HFFc6 (cell line): ENCODE results near the gene KRTAP10-5. TPM values are rescaled to one million over a fixed set of nuclear protein-coding genes. Genes with fewer than 3 reads are reported as not detected.
"Not testable (repeated sequence)": the region's sequence is repeated elsewhere in the genome, so short reads cannot be mapped to it uniquely, and the experiment has no call there.

Experiments
- DNase-seq: peaks from one replicate; pipeline ENCODE4 v3.0.0-alpha.2; 2018
- H3K27ac Mint-ChIP-seq: 2 replicates; pipeline ENCODE4 v1.8.0; 2020; ENCODE audit warnings: mild to moderate bottlenecking, mixed read lengths
- H3K27me3 Mint-ChIP-seq: 2 replicates; pipeline ENCODE4 v1.8.0; 2021; ENCODE audit warnings: mild to moderate bottlenecking, moderate library complexity, mixed read lengths; ENCODE audit not compliant: insufficient read depth
- H3K36me3 Mint-ChIP-seq: 2 replicates; pipeline ENCODE4 v1.8.0; 2021; ENCODE audit warnings: low read depth, mixed read lengths
- H3K4me1 Mint-ChIP-seq: 2 replicates; pipeline ENCODE4 v1.8.0; 2020; ENCODE audit warnings: low read depth, mixed read lengths
- H3K4me3 Mint-ChIP-seq: 2 replicates; pipeline ENCODE4 v1.8.0; 2020; ENCODE audit warnings: mild to moderate bottlenecking, moderate library complexity, mixed read lengths
- H3K9me3 Mint-ChIP-seq: 2 replicates; pipeline ENCODE4 v1.8.0; 2020; ENCODE audit warnings: mild to moderate bottlenecking, mixed read lengths
- total RNA-seq, 6 experiments: library from RNA; stranded (reverse); fragmentation: NEBNext Ultra II Directional; extraction: Animal tissue kit (Norgen Biotek cat#: 25700); gene quantifications; 2 replicates in 1 of 6; 3 replicates in 5 of 6; pipeline ENCODE4 v1.2.3, GENCODE V29; 2021
- TF ChIP-seq, protein P1 (sequence below): fragments of 200-600 bp; sonication (generic); IDR thresholded peaks from 2 replicates; pipeline ENCODE4 v1.5.0; 2021; ENCODE audit warnings: antibody characterized with exemption, mild to moderate bottlenecking

Gene KRTAP10-5
- total RNA-seq, 6 experiments from 2014 or later: not detected

DNA sequence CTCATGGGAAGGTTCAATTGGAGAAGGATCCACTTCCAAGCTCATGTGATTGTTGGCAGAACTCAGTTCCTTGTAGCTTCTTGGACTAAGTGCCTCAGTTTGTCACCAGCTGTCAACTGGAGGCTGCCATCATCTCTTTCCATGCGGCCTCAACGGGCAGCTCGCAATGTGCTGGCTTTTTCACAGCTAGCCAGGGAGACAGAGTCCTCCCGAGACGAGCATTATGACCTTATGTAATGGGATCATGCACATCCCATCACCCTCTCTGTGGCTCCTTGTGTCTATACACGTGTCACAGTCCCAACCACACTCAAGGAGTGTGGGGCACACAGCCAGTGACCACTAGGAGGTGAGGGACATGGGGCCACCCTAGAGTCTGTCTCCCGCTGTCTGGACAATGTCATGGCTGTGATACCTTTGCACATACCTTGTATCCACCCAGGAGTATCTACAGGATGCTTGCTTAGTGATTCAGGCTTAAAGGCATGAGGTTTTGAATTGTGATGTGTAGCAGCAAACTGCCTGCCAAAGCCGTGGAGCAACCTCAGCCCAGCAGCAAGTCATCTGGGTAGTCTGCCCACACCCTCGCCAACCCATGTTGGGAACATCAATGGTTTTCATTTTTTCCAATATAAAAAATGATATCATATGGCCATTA lies 15.8 kb upstream of the KRTAP10-5 start:
- peaks cover 16% of the 10 kb centered on the region for H3K27me3 Mint-ChIP-seq
- H3K27ac Mint-ChIP-seq: no peak overlapping the region
- no peaks in the 10 kb centered on the region; the same call in none of the 2 replicates for H3K9me3 Mint-ChIP-seq
- TF ChIP-seq, protein P1, sequence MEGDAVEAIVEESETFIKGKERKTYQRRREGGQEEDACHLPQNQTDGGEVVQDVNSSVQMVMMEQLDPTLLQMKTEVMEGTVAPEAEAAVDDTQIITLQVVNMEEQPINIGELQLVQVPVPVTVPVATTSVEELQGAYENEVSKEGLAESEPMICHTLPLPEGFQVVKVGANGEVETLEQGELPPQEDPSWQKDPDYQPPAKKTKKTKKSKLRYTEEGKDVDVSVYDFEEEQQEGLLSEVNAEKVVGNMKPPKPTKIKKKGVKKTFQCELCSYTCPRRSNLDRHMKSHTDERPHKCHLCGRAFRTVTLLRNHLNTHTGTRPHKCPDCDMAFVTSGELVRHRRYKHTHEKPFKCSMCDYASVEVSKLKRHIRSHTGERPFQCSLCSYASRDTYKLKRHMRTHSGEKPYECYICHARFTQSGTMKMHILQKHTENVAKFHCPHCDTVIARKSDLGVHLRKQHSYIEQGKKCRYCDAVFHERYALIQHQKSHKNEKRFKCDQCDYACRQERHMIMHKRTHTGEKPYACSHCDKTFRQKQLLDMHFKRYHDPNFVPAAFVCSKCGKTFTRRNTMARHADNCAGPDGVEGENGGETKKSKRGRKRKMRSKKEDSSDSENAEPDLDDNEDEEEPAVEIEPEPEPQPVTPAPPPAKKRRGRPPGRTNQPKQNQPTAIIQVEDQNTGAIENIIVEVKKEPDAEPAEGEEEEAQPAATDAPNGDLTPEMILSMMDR: 0 out of 2 replicates have a peak, but pooled peaks have one; percentile 9
- no peak for DNase-seq
- no peak overlapping the region for H3K4me3 Mint-ChIP-seq
- H3K36me3 Mint-ChIP-seq: no peaks in the 10 kb centered on the region
- peaks cover 9% of the 10 kb centered on the region; the same call in 1 of the 2 replicates for H3K4me1 Mint-ChIP-seq

DNA sequence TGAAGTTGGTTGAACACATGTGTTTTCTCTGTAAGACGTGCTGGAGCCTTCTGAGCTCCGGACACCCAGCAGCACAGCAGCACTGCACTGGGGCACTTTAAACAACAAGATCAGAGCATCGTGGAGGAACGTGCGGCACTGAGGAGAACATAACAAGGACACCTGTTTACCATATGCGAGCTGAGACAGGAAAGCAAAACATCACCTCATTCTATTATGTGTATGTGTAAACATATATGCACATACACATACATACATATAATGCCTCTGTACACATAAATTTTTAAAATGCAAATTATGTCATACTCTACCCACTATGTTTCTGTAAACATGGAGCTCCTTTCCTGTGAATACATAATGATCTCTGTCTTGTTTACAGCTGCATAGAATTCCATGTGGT lies 15.1 kb upstream of the KRTAP10-5 start:
- no peak for DNase-seq
- Mint-ChIP-seq H3K27me3 (peaks cover 14% of the 10 kb centered on the region), H3K4me3 (no peak overlapping the region), H3K9me3 (no peaks in the 10 kb centered on the region; the same call in none of the 2 replicates), H3K4me1 (peaks cover 9% of the 10 kb centered on the region; the same call in 1 of the 2 replicates), H3K27ac (no peak overlapping the region), H3K36me3 (no peaks in the 10 kb centered on the region)
- TF ChIP-seq, protein P1: no peak

DNA sequence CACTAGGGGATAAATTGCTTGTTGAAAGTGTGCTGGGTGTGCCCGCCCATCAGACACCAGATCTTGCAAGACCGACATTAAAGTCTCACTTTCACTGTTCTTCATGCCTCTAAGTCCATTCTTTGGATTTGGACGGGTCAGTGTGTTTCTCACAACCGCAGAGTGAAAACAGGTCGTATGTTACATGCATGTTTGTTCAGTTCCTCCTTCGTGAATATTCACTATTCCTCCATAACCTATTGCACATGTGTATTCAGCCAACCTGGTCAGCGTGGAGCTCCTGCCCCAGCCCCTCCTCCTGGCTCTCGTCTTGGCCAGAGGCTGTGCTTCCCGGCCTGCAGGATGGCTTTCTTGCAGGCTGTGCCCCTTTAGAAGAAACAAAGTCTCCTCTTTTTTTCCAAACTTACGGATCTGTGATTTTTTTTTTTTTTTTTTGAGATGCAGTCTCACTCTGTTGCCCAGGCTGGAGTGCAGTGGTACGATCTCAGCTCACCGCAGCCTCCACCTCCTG lies 14.1 kb upstream of the KRTAP10-5 start:
- H3K4me1 Mint-ChIP-seq: peaks cover 9% of the 10 kb centered on the region; the same call in 1 of the 2 replicates
- H3K9me3 Mint-ChIP-seq: peaks cover 2% of the 10 kb centered on the region
- TF ChIP-seq, protein P1: no peak
- no peak for DNase-seq
- H3K27ac Mint-ChIP-seq: no peak overlapping the region
- H3K27me3 Mint-ChIP-seq: peaks cover 9% of the 10 kb centered on the region
- no peaks in the 10 kb centered on the region for H3K36me3 Mint-ChIP-seq
- H3K4me3 Mint-ChIP-seq: no peak overlapping the region

DNA sequence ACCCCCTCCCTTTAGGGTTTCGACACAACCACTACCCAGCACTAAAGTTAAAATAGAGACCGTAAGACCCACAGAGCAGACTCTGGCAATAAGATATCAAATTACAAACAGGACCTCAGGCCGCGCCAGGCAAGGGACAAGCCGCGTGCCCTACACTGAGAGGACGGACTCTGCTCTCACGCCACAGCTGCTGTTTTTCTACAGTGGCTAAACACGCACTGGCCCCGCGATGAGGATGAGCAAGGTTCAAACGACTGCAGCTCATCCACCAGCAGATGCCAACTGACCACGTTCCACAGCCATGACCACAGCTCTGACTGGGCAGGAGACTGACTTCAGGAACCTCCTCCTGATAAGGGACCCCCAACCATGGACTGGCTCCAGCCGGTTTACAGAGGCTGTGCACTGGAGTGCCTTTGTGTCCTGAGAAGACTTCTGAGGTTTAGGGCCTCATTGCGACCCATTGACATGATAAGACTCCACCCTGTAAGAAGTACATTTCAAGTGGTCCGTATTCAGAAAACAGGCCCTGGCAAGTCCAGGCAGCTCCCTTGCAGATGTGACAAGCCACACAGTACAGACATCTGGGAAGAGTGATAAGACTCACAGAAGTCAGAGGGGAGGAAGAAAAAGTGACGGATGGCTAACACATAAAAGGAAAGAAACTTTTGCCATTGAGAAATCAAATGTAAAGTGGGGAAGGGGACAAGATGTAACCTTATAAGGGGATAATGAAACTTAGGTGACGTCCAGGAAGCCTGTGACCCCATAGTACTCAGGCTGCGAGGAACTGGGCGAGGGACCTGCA lies 13.4 kb upstream of the KRTAP10-5 start:
- Mint-ChIP-seq H3K27ac (no peak overlapping the region), H3K27me3 (peaks cover 8% of the 10 kb centered on the region), H3K9me3 (peaks cover 5% of the 10 kb centered on the region), H3K4me1 (peaks cover 9% of the 10 kb centered on the region; the same call in 1 of the 2 replicates), H3K36me3 (no peaks in the 10 kb centered on the region), H3K4me3 (no peak overlapping the region)
- TF ChIP-seq, protein P1: no peak
- DNase-seq: no peak

DNA sequence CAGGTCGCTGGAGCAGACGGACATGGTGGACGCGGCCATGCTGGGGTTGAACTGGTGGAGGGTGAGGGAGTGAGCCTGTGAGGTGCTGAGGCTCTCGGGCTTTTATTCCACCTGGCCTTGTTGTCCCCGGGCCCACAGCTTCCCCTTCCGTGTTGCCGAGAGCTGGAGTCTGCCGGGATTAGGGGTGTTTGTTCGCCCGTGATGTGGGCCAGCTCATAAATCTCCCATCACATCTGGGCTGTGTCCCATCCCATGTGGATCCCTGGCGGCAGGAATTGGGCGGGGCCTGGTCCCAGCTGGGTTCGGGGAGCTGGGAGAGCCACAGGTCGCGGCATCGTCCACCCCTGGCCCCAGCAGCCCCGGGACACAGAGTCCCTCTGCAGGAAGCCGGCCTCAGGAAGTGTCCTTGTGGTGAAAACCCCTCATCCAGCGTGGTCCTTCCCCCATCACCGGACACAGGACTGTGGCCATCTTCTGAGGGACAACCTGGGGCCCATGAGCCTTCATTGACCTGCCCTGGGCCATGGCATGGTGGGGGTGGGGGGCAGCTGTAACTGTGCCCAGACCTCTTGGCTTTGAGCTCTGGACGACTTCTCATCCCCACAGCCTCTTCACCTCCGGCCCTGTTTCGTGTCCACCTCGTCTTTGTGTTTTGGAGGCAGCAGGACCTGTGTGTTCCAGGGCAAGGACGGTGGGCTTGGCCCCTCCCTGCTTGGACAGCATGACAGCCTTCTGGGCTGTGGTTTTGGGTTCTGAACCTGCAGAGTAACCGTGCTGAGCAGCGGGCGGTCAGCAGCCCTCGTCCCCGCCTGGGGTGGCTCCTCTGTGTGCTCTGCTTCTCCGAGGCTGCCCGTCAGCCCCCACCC lies 12.3 kb upstream of the KRTAP10-5 start, which contains the start of gene KRTAP10-6:
Gene KRTAP10-6 (minus strand): TSS at position 60 of the 866 bp plus-strand sequence. CDS start 21 bp downstream, at position 39.
- Mint-ChIP-seq H3K27ac (no peak within 1 kb of the TSS), H3K36me3 (no peaks in the 10 kb centered on the region), H3K4me3 (no peak within 1 kb of the TSS), H3K27me3 (peaks cover 8% of the 10 kb centered on the region), H3K4me1 (peaks cover 9% of the 10 kb centered on the region; the same call in 1 of the 2 replicates), H3K9me3 (peaks cover 5% of the 10 kb centered on the region; the same call in 1 of the 2 replicates)
- TF ChIP-seq, protein P1: no peak
- DNase-seq: no peak

DNA sequence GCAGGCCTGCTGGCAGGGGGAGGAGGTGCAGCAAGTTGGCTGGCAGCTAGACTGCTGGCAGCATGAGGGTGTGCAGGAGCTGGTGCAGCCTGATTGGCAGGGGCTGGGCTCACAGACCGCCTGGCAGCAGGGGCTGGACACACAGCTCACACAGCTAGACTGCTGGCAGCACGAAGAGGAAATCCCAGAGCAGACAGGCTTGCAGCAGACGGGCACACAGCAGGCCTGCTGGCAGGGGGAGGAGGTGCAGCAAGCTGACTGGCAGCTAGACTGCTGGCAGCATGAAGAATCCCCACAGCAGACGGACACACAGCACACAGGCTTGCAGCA lies 11.4 kb upstream of the KRTAP10-5 start:
- not testable (repeated sequence) for H3K4me3 Mint-ChIP-seq, H3K9me3 Mint-ChIP-seq, H3K4me1 Mint-ChIP-seq, H3K27me3 Mint-ChIP-seq, H3K27ac Mint-ChIP-seq, DNase-seq, H3K36me3 Mint-ChIP-seq

DNA sequence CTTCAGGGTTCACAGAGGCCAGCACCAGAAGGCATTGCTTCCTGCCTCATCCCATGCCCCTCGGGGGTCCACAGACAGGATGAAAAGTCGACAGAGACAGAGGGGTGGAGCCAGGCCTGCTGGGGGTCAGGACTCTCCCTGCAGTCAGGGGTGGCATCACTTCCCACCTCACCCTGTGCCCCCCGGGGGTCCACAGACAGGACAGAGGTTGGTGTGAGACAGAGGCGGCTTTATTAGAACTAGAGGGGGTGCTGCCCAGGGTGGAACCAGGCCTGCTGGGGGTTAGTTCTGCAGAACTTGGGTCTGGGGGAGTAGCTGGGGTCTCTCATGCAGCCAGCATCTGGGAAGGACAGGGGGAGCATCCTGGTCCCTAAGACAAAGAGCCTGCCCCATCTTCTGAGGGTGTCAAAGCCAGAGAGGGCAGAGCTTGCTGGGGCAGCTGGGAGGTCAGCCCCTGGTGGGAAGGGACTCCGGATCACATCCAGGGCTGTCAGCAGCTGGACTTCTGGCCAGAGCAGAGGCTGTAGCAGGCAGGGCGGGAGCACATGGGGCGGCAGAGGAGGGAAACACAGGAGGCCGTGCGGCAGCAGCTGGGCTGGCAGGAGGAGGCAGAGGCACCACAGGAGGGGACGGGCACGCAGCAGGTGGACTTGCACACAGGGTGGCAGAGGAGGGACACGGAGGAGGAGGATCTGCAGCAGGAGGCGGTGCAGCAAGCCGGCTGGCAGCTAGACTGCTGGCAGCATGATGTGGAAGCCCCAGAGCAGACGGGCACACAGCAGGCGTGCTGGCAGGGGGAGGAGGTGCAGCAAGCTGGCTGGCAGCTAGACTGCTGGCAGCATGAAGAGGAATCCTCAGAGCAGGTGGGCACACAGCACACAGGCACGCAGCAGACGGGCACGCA lies 10.7 kb upstream of the KRTAP10-5 start:
- H3K27me3 Mint-ChIP-seq: peaks cover 10% of the 10 kb centered on the region
- H3K9me3 Mint-ChIP-seq, H3K4me1 Mint-ChIP-seq, H3K36me3 Mint-ChIP-seq, H3K4me3 Mint-ChIP-seq, H3K27ac Mint-ChIP-seq, DNase-seq: not testable (repeated sequence)
